ENCODE measurements around the gene KIF19.
"Not testable (repeated sequence)": the region's sequence is repeated elsewhere in the genome, so short reads cannot be mapped to it uniquely, and the experiment has no call there.

Gene KIF19, protein sequence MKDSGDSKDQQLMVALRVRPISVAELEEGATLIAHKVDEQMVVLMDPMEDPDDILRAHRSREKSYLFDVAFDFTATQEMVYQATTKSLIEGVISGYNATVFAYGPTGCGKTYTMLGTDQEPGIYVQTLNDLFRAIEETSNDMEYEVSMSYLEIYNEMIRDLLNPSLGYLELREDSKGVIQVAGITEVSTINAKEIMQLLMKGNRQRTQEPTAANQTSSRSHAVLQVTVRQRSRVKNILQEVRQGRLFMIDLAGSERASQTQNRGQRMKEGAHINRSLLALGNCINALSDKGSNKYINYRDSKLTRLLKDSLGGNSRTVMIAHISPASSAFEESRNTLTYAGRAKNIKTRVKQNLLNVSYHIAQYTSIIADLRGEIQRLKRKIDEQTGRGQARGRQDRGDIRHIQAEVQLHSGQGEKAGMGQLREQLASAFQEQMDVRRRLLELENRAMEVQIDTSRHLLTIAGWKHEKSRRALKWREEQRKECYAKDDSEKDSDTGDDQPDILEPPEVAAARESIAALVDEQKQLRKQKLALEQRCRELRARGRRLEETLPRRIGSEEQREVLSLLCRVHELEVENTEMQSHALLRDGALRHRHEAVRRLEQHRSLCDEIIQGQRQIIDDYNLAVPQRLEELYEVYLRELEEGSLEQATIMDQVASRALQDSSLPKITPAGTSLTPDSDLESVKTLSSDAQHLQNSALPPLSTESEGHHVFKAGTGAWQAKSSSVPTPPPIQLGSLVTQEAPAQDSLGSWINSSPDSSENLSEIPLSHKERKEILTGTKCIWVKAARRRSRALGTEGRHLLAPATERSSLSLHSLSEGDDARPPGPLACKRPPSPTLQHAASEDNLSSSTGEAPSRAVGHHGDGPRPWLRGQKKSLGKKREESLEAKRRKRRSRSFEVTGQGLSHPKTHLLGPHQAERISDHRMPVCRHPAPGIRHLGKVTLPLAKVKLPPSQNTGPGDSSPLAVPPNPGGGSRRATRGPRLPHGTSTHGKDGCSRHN

DNA sequence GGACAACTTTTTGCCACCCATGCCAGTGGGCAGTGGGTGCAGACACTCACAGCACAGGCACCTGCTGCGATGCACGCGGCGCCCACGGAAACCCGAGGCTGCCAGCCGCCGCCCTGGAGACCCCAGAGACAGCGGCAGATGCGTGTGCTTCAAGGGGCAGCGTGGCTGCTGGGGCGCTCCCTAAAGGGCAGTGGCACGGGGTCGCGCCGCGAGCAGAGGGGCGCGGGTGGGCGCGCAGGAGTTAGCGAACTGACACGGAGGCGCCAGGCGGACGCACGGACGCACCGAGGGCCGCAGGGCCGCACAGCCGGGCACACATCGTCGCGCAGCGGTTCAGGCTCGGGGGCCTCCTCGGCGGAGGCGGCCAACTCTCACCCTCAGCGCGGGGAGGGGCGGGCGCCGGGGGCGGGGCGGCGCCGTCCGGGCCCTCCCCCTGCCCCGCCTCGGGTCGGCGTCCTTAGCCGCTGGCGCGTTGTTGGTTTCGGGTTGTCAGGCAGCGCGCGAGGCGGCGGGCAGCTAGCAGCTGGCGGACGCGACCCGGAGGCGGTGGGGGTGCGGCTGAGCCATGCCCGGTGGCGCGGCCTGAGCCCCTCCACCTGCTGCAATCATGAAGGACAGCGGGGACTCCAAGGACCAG lies at the start of gene KIF19:
Gene KIF19, plus strand, starts transcription at position 484 of the 637 bp plus-strand sequence. Its CDS starts 124 bp downstream, at position 608.
- Histone ChIP-seq H3K9ac (ENCODE audit: low read length) (no peak within 1 kb of the TSS), H3K36me3 (ENCODE audit: control insufficient read depth, insufficient read depth, low read length, severe bottlenecking) (no peaks in the 10 kb centered on the region), H3K9me3 (ENCODE audit: control insufficient read depth, low read length) (peaks cover 6% of the 10 kb centered on the region), H3K4me3 (ENCODE audit: low read length) (no peak within 1 kb of the TSS), H3K27me3 (replicated peaks; ENCODE audit: control insufficient read depth, insufficient read depth, low read length) (peaks cover 65% of the 10 kb centered on the region), H3K4me1 (ENCODE audit: control insufficient read depth, insufficient read depth, low read length) (peaks cover 8% of the 10 kb centered on the region)
- no peak for DNase-seq (ENCODE audit: low read depth)

- peaks cover 35% of the 10 kb centered on the region for H3K4me1 ChIP-seq (ENCODE audit: control insufficient read depth, insufficient read depth, low read length)
- H3K36me3 ChIP-seq (ENCODE audit: control insufficient read depth, insufficient read depth, low read length, severe bottlenecking), result no peaks in the 10 kb centered on the region
- DNase-seq (ENCODE audit: low read depth), result no peak
- H3K4me3 ChIP-seq (ENCODE audit: low read length), result peak overlapping the region; percentile 25
- peaks cover 30% of the 10 kb centered on the region for H3K27me3 ChIP-seq (replicated peaks; ENCODE audit: control insufficient read depth, insufficient read depth, low read length)
- H3K9ac ChIP-seq (ENCODE audit: low read length), result peak overlapping the region; percentile 6
- no peaks in the 10 kb centered on the region for H3K9me3 ChIP-seq (ENCODE audit: control insufficient read depth, low read length)
These were observed 49.5 kb upstream of the KIF19 start for GRCh38 chr17:74276541-74277009.

DNA sequence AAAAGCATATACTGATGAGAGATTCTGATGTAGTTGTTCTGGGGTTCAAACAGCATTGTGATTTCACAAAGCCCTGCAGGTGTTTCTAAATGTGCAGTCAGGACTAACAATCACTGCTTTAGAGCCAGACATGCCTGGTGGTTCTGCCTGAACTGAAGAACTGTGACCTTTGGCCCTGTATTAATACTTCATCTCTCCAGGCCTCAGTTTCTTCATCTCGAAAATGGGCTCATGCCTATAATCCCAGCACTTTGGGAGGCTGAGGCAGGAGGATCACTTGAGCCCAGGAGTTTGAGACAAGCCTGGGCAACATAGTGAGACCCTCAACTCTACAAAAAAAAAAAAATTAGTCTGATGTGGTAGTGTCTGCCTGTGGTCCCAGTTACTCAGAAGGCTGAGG lies 48.1 kb upstream of the KIF19 start:
- DNase-seq (ENCODE audit: low read depth), result no peak
- H3K36me3 ChIP-seq (ENCODE audit: control insufficient read depth, insufficient read depth, low read length, severe bottlenecking), result no peaks in the 10 kb centered on the region
- H3K4me3 ChIP-seq (ENCODE audit: low read length), result no peak overlapping the region
- peaks cover 36% of the 10 kb centered on the region for H3K27me3 ChIP-seq (replicated peaks; ENCODE audit: control insufficient read depth, insufficient read depth, low read length)
- H3K9me3 ChIP-seq (ENCODE audit: control insufficient read depth, low read length), result no peaks in the 10 kb centered on the region
- H3K4me1 ChIP-seq (ENCODE audit: control insufficient read depth, insufficient read depth, low read length), result peaks cover 22% of the 10 kb centered on the region
- H3K9ac ChIP-seq (ENCODE audit: low read length), result no peak overlapping the region

DNA sequence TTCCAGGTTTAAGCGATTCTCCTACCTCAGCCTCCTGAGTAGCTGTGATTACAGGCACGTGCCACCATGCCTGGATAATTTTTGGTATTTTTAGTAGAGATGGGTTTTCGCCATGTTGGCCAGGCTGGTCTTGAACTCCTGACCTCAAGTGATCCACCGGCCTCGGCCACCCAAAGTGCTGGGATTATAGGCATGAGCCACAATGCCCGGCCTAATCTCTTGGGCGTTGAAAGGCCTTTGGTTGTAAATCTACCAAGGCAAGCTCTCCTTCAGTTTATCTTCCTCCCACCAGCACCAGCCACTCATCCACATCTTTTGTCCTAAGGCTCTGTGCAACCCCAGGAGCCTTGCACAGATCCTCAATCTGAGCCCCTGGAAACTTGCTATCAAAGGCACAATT lies 46.4 kb upstream of the KIF19 start:
- not testable (repeated sequence) for H3K36me3 ChIP-seq (ENCODE audit: control insufficient read depth, insufficient read depth, low read length, severe bottlenecking); H3K9ac ChIP-seq (ENCODE audit: low read length); DNase-seq (ENCODE audit: low read depth); H3K9me3 ChIP-seq (ENCODE audit: control insufficient read depth, low read length); H3K4me3 ChIP-seq (ENCODE audit: low read length)
- peaks cover 19% of the 10 kb centered on the region for H3K4me1 ChIP-seq (ENCODE audit: control insufficient read depth, insufficient read depth, low read length)
- H3K27me3 ChIP-seq (replicated peaks; ENCODE audit: control insufficient read depth, insufficient read depth, low read length), result peaks cover 30% of the 10 kb centered on the region

GRCh38 chr17:74280093-74280513 lies 45.9 kb upstream of the KIF19 start:
- Histone ChIP-seq H3K9me3 (ENCODE audit: control insufficient read depth, low read length) (no peaks in the 10 kb centered on the region), H3K9ac (ENCODE audit: low read length) (no peak overlapping the region), H3K4me3 (ENCODE audit: low read length) (no peak overlapping the region), H3K4me1 (ENCODE audit: control insufficient read depth, insufficient read depth, low read length) (peaks cover 22% of the 10 kb centered on the region), H3K36me3 (ENCODE audit: control insufficient read depth, insufficient read depth, low read length, severe bottlenecking) (no peaks in the 10 kb centered on the region), H3K27me3 (replicated peaks; ENCODE audit: control insufficient read depth, insufficient read depth, low read length) (peaks cover 30% of the 10 kb centered on the region)
- DNase-seq (ENCODE audit: low read depth), result no peak

- peaks cover 10% of the 10 kb centered on the region for H3K4me1 ChIP-seq (ENCODE audit: control insufficient read depth, insufficient read depth, low read length)
- H3K27me3 ChIP-seq (replicated peaks; ENCODE audit: control insufficient read depth, insufficient read depth, low read length), result peaks cover 36% of the 10 kb centered on the region
- no peak overlapping the region for H3K9ac ChIP-seq (ENCODE audit: low read length)
- H3K4me3 ChIP-seq (ENCODE audit: low read length), result no peak overlapping the region
- H3K9me3 ChIP-seq (ENCODE audit: control insufficient read depth, low read length), result no peaks in the 10 kb centered on the region
- no peak for DNase-seq (ENCODE audit: low read depth)
- H3K36me3 ChIP-seq (ENCODE audit: control insufficient read depth, insufficient read depth, low read length, severe bottlenecking), result no peaks in the 10 kb centered on the region
These were observed 44.2 kb upstream of the KIF19 start for GRCh38 chr17:74281799-74282198.

GRCh38 chr17:74282274-74282586 lies 43.8 kb upstream of the KIF19 start:
- H3K9ac ChIP-seq (ENCODE audit: low read length); DNase-seq (ENCODE audit: low read depth); H3K9me3 ChIP-seq (ENCODE audit: control insufficient read depth, low read length); H3K4me3 ChIP-seq (ENCODE audit: low read length); H3K36me3 ChIP-seq (ENCODE audit: control insufficient read depth, insufficient read depth, low read length, severe bottlenecking); H3K4me1 ChIP-seq (ENCODE audit: control insufficient read depth, insufficient read depth, low read length): not testable (repeated sequence)
- H3K27me3 ChIP-seq (replicated peaks; ENCODE audit: control insufficient read depth, insufficient read depth, low read length), result peaks cover 39% of the 10 kb centered on the region

DNA sequence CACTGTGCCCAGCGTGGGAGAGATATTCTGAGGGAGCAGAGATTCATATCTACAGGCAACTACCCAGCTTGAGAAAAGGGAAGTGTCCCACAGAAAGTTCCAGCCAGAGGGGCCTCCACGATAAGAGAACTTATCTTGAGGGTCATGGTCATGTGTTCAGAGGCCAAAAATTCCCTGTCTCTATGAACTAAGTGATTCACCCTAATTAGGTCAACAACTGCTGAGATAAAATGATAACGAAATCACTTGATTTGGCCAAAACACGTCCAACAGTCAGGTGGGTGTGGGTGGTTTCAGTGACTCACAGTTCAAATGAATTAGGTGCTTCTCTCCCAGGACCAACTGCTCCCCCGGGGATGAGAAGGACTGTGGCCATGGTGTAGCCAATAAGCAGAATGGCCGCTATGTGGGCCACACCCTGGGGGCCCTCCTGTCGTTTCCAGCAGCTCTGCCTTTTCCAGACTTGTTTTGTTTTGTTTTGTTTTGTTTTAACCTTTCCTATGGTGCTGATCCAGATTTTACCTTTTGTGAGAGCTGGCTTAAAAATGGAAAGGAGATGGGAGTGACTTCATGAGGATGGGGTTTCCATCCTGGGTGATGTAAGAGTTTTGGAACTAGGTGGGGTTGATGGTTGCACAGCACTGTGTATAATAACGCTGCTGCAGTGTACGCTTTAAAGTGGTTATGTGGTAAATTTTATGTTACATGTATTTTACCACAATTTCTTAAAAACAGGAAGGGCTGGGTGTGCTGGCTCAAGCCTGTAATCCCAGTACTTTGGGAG lies 43.2 kb upstream of the KIF19 start:
- Histone ChIP-seq H3K9ac (ENCODE audit: low read length) (no peak overlapping the region), H3K36me3 (ENCODE audit: control insufficient read depth, insufficient read depth, low read length, severe bottlenecking) (no peaks in the 10 kb centered on the region), H3K9me3 (ENCODE audit: control insufficient read depth, low read length) (no peaks in the 10 kb centered on the region), H3K4me1 (ENCODE audit: control insufficient read depth, insufficient read depth, low read length) (peaks cover 3% of the 10 kb centered on the region), H3K4me3 (ENCODE audit: low read length) (no peak overlapping the region), H3K27me3 (replicated peaks; ENCODE audit: control insufficient read depth, insufficient read depth, low read length) (peaks cover 39% of the 10 kb centered on the region)
- no peak for DNase-seq (ENCODE audit: low read depth)

GRCh38 chr17:74283371-74283673 lies 42.7 kb upstream of the KIF19 start:
- H3K27me3 ChIP-seq (replicated peaks; ENCODE audit: control insufficient read depth, insufficient read depth, low read length), result peaks cover 41% of the 10 kb centered on the region
- H3K4me3 ChIP-seq (ENCODE audit: low read length), result no peak overlapping the region
- H3K9ac ChIP-seq (ENCODE audit: low read length), result no peak overlapping the region
- peaks cover 3% of the 10 kb centered on the region for H3K4me1 ChIP-seq (ENCODE audit: control insufficient read depth, insufficient read depth, low read length)
- DNase-seq (ENCODE audit: low read depth), result no peak
- no peaks in the 10 kb centered on the region for H3K9me3 ChIP-seq (ENCODE audit: control insufficient read depth, low read length)
- no peaks in the 10 kb centered on the region for H3K36me3 ChIP-seq (ENCODE audit: control insufficient read depth, insufficient read depth, low read length, severe bottlenecking)

GRCh38 chr17:74287031-74287602 lies 38.9 kb upstream of the KIF19 start:
- Histone ChIP-seq H3K36me3 (ENCODE audit: control insufficient read depth, insufficient read depth, low read length, severe bottlenecking) (no peaks in the 10 kb centered on the region), H3K27me3 (replicated peaks; ENCODE audit: control insufficient read depth, insufficient read depth, low read length) (peaks cover 33% of the 10 kb centered on the region), H3K4me1 (ENCODE audit: control insufficient read depth, insufficient read depth, low read length) (peaks cover 3% of the 10 kb centered on the region), H3K4me3 (ENCODE audit: low read length) (no peak overlapping the region), H3K9me3 (ENCODE audit: control insufficient read depth, low read length) (no peaks in the 10 kb centered on the region), H3K9ac (ENCODE audit: low read length) (no peak overlapping the region)
- DNase-seq (ENCODE audit: low read depth), result no peak
